Testis (tissue), 2 donors: ENCODE data around the gene IL1RAPL2.

Experiments
- POLR2A ChIP-seq: fragments of 450-650 bp; IDR thresholded peaks from one replicate; pipeline ENCODE4 v1.6.1; 2017; ENCODE audit warnings: antibody characterized with exemption, mild to moderate bottlenecking, moderate library complexity
- TF ChIP-seq, protein P1 (sequence below), 3 experiments: fragments of 450-650 bp in 2 of 3; fragments of 200-600 bp in 1 of 3; sonication (generic) in 1 of 3; IDR thresholded peaks; one replicate each; pipeline ENCODE4 v1.5.1; 2016 to 2019; ENCODE audit warnings: antibody characterized with exemption in 3 of 3, mild to moderate bottlenecking in 2 of 3, moderate library complexity in 1 of 3

GRCh38 chrX:104662694-104663093 is 96.7 kb downstream of the IL1RAPL2 start:
- TF ChIP-seq POLR2A: no peak
- TF ChIP-seq, protein P1, sequence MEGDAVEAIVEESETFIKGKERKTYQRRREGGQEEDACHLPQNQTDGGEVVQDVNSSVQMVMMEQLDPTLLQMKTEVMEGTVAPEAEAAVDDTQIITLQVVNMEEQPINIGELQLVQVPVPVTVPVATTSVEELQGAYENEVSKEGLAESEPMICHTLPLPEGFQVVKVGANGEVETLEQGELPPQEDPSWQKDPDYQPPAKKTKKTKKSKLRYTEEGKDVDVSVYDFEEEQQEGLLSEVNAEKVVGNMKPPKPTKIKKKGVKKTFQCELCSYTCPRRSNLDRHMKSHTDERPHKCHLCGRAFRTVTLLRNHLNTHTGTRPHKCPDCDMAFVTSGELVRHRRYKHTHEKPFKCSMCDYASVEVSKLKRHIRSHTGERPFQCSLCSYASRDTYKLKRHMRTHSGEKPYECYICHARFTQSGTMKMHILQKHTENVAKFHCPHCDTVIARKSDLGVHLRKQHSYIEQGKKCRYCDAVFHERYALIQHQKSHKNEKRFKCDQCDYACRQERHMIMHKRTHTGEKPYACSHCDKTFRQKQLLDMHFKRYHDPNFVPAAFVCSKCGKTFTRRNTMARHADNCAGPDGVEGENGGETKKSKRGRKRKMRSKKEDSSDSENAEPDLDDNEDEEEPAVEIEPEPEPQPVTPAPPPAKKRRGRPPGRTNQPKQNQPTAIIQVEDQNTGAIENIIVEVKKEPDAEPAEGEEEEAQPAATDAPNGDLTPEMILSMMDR (IDR thresholded peaks at IDR 0.05): no peak
